Measurements from ENCODE around the gene PRSS8. TPM values are rescaled to one million over a fixed set of nuclear protein-coding genes. Genes with fewer than 3 reads are reported as not detected.
A peak's percentile ranks its signal among the peaks of the same experiment; 100 is the strongest.

Gene PRSS8
- polyA plus RNA-seq, 1 donor from 2014 or later: not detected

DNA sequence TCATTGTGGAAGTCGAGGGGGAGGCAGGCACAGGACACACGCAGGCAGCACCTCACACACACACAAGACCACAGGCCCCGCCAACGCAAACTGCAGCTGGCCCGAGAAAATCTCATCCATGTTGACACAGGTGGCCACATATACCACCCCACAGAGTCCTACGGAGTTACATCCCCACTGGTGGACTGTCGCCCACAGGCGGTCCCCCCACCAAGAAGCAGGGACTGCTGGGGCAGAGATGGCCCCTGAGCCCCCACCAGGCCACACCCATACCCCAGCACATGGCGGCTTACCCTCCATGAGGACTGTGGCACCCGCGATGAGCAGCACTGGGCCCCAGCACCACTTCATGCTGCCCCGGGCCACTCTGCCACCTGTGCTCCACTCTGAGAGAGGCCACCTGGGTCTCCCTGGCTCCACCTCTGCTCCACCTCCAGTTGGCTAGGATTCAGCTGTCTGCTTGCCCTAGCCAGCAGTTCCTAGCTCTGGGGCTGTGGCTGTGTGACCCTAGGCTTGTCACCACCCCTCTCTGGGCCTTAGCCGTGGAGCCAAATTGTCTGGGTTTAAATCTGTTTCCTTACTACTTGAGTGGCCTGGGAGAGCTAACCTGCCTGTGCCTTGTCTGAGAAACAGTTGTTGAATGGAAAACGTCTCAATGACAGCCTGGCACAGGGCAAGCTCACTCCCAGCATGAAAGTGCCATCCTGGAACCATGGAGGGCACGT, 46.9 kb downstream of the PRSS8 start, which contains the start of gene PRSS53:
Gene PRSS53, minus strand, starts transcription at position 485 of the 725 bp plus-strand sequence. Its CDS starts 134 bp downstream, at position 351.
- Mint-ChIP-seq H3K27ac (no peak within 1 kb of the TSS), H3K27me3 (no peaks in the 10 kb centered on the region), H3K9me3 (no peaks in the 10 kb centered on the region), H3K4me1 (peaks cover 0 to 4% (median 3%) of the 10 kb centered on the region in 3 donors), H3K36me3 (no peaks in the 10 kb centered on the region), H3K4me3 (no peak within 1 kb of the TSS)

DNA sequence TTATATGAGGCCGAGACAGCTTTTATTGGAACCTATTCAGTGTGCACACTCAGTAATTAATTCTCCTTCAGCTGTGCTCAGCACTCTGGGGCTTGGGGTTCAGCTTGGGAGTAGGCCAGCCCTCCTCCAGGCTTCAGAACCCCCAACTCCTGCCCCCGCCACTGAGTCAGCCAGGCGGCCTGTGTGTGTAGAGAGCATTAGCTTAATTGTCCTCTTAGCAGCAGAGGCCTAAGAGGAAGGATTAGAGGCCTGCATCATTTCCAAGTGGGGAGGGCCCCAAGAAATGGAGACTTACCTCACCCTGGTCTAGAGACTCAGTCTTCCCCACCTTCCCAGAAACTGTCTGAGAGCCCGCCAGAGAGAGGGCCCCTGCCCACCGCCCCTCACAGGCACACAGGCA, 47.6 kb downstream of the PRSS8 start:
- Mint-ChIP-seq H3K27ac (no peak overlapping the region), H3K36me3 (no peaks in the 10 kb centered on the region), H3K27me3 (no peaks in the 10 kb centered on the region), H3K4me1 (peaks cover 0 to 1% (median 0%) of the 10 kb centered on the region in 3 donors), H3K9me3 (no peaks in the 10 kb centered on the region), H3K4me3 (no peak overlapping the region)

GRCh38 chr16:31087481-31087880, 48.0 kb downstream of the PRSS8 start:
- peaks cover 0 to 1% (median 0%) of the 10 kb centered on the region in 3 donors for H3K4me1 Mint-ChIP-seq
- H3K4me3 Mint-ChIP-seq: no peak overlapping the region
- H3K36me3 Mint-ChIP-seq: no peaks in the 10 kb centered on the region
- H3K9me3 Mint-ChIP-seq: no peaks in the 10 kb centered on the region
- H3K27me3 Mint-ChIP-seq: no peaks in the 10 kb centered on the region
- H3K27ac Mint-ChIP-seq: no peak overlapping the region

GRCh38 chr16:31086629-31086906, 49.0 kb downstream of the PRSS8 start:
- Mint-ChIP-seq H3K27me3 (no peaks in the 10 kb centered on the region), H3K4me1 (peaks cover 0 to 3% (median 3%) of the 10 kb centered on the region in 3 donors), H3K27ac (no peak overlapping the region), H3K4me3 (no peak overlapping the region), H3K36me3 (no peaks in the 10 kb centered on the region), H3K9me3 (no peaks in the 10 kb centered on the region)

DNA sequence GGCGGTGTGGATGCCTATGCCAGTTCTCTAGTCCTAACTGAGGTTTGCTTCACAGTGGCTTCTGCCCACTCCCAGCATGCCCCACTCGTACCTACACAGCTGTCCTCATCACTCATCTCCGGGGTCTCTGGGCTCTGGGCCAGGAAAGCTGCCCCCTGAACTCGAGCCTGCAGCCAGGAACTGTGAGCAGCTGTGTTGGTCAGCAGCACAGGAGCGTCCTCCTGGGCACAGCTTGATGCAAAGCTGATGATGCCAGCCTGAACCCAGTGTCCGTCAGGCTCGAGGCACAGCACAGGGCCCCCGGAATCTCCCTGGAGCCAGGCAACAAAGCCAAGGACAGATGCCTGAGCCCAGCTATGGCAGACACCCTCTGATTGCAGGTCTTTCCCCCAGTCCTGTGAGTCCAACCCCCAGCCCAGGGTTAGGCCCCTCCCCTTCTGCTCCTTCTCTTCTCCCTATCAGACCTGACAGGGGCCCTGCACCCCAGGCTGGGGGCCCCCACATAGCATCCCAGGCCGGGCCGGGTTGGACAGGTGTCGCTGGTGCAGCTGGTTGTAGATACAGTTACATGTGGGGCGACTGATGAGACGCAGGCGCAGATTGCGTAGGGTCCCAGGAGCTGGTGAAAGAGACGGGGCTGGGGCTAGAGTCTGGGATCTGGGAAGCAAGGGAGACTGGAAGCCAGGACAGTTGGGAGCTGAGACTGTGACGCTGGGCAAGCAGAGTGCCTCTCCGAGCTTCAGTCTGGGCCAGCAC, 49.5 kb downstream of the PRSS8 start:
- Mint-ChIP-seq H3K27ac (no peak overlapping the region), H3K27me3 (no peaks in the 10 kb centered on the region), H3K4me3 (no peak overlapping the region), H3K4me1 (peaks cover 0 to 3% (median 3%) of the 10 kb centered on the region in 3 donors), H3K36me3 (no peaks in the 10 kb centered on the region), H3K9me3 (no peaks in the 10 kb centered on the region)

DNA sequence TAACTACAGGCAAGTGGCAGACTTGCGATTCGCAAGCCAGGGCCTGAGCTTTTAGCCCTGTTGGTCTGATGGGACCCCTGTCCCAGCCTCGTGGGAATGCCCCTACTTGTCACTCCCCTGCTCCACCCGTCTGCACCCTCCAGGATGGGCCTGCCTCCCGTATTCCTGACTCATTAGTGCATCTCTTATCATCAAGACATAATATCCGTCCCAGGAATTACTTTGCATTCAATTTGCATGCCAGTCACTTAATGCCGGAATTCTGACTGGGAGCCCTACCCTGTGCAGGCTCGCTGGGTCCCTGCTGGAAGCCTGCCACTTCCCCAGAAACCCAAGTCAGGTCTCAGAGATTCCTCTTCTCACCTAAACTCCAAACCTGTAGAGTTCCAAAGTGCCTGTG, 50.1 kb downstream of the PRSS8 start:
- no peak overlapping the region for H3K27ac Mint-ChIP-seq
- peaks cover 3% of the 10 kb centered on the region for H3K36me3 Mint-ChIP-seq
- no peak overlapping the region for H3K4me3 Mint-ChIP-seq
- H3K27me3 Mint-ChIP-seq: no peaks in the 10 kb centered on the region
- H3K4me1 Mint-ChIP-seq: peaks cover 0 to 5% (median 3%) of the 10 kb centered on the region in 3 donors
- no peaks in the 10 kb centered on the region for H3K9me3 Mint-ChIP-seq

DNA sequence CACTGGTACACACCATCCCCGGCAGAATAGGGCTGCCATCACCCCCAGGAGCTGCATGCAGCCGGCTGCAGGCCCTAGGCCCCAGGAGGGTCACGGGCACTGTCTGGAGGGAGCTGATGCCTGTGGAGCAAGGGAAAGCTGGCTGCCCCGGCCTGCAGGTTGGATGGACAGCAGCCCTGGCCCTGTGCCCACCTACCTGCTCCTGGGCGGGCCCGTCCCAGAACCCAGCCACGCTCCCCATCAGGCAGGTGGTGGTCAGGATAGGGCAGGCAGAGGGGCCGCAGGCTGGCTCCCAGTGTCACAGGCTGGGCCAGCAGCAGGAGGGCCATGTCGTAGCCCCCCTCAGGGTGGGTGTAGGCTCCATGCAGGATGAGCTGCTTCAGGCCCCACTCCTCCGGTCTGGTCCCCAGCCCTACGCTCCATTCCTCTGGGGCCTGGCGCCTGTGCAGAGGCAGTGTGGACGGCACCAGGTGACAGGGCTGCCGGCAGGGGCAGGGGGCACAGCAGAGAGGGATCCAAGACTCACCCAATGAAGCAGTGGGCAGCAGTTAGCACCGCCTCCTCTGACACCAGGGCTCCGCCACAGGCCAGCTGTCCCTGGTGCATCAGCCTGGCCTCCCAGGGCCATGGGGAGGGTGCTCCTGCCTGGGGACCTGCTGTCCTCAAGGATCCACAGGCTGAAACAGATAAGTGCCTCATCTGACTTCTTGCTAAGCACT, 50.8 kb downstream of the PRSS8 start:
- Mint-ChIP-seq H3K27me3 (no peaks in the 10 kb centered on the region), H3K4me3 (no peak overlapping the region), H3K4me1 (peaks cover 0 to 5% (median 3%) of the 10 kb centered on the region in 3 donors), H3K36me3 (peaks cover 3% of the 10 kb centered on the region), H3K9me3 (no peaks in the 10 kb centered on the region), H3K27ac (no peak overlapping the region)

- no peak overlapping the region for H3K4me3 Mint-ChIP-seq
- no peaks in the 10 kb centered on the region for H3K9me3 Mint-ChIP-seq
- H3K27me3 Mint-ChIP-seq: no peaks in the 10 kb centered on the region
- H3K27ac Mint-ChIP-seq: no peak overlapping the region
- peaks cover 3% of the 10 kb centered on the region for H3K36me3 Mint-ChIP-seq
- peaks cover 0 to 5% (median 5%) of the 10 kb centered on the region in 3 donors for H3K4me1 Mint-ChIP-seq
These were observed 51.5 kb downstream of the PRSS8 start for GRCh38 chr16:31083981-31084380.

DNA sequence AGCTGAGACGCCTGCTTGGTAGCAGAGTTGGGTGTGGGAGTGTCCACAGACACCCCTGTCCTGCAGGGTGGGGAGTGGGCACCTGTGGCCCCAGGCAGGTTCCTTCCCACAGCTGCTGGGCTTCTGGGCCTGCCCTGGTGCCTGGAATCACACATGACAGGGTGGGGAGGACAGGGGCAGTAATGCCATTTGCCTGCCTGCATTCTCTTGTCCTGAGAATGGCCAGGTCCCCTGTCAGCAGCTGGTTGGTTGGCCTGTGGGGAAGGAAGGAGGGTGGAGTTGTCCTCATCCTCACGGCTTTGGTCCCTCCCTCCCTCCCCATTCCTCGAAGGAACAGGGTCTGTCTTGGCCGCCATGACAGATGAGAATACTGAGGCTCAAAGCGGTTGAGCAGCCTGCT, 52.0 kb downstream of the PRSS8 start:
- H3K4me1 Mint-ChIP-seq: peaks cover 0 to 5% (median 5%) of the 10 kb centered on the region in 3 donors
- no peak overlapping the region for H3K27ac Mint-ChIP-seq
- H3K36me3 Mint-ChIP-seq: peaks cover 3% of the 10 kb centered on the region
- H3K27me3 Mint-ChIP-seq: no peaks in the 10 kb centered on the region
- H3K9me3 Mint-ChIP-seq: no peaks in the 10 kb centered on the region
- H3K4me3 Mint-ChIP-seq: no peak overlapping the region

DNA sequence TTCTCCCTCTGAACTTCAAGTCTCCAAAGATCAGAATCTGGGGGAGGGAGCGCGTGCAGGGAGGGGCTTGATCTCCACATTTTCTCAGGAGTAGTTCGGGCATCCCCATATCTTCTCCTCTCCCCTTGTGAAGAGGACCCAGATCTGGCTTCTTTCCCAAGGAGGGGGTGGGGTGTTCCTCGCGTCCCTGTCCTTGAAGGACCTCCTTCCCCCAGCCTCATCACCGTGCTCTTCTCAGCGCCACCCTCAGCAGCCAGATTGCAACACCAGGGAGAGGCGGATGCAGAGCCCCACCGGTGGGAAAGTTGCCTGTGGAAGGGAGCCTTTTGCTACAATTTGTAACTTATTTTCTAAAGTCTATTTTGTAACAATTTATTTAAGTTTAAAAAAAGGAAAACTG, 52.4 kb downstream of the PRSS8 start:
- no peak overlapping the region for H3K4me3 Mint-ChIP-seq
- no peaks in the 10 kb centered on the region for H3K27me3 Mint-ChIP-seq
- no peak overlapping the region for H3K27ac Mint-ChIP-seq
- H3K4me1 Mint-ChIP-seq: peaks cover 0 to 5% (median 5%) of the 10 kb centered on the region in 3 donors
- H3K36me3 Mint-ChIP-seq: peaks cover 4% of the 10 kb centered on the region
- H3K9me3 Mint-ChIP-seq: no peaks in the 10 kb centered on the region

GRCh38 chr16:31082368-31083045, 53.0 kb downstream of the PRSS8 start:
- H3K4me1 Mint-ChIP-seq: peaks cover 0 to 5% (median 5%) of the 10 kb centered on the region in 3 donors
- peak overlapping the region in 1 of 4 donors; percentile 51 for H3K4me3 Mint-ChIP-seq
- no peaks in the 10 kb centered on the region for H3K27me3 Mint-ChIP-seq
- peaks cover 4% of the 10 kb centered on the region for H3K36me3 Mint-ChIP-seq
- no peaks in the 10 kb centered on the region for H3K9me3 Mint-ChIP-seq
- no peak overlapping the region for H3K27ac Mint-ChIP-seq

Other genes starting within 250 kb of the PRSS8 start
- gene BCL7C, start 241.7 kb downstream of the PRSS8 start, polyA plus RNA-seq: 45.0 TPM
- not detected for gene CTF1, start 239.1 kb downstream of the PRSS8 start, polyA plus RNA-seq
- gene FBXL19, start 212.2 kb downstream of the PRSS8 start, polyA plus RNA-seq: 0.26 TPM
- gene ORAI3, start 186.7 kb downstream of the PRSS8 start, polyA plus RNA-seq: 68.8 TPM
- 3.0 TPM for gene SETD1A, start 178.0 kb downstream of the PRSS8 start, polyA plus RNA-seq
- gene HSD3B7, start 150.5 kb downstream of the PRSS8 start, polyA plus RNA-seq: not detected
- 0.18 TPM for gene STX1B, start 125.1 kb downstream of the PRSS8 start, polyA plus RNA-seq
- gene STX4, start 102.2 kb downstream of the PRSS8 start, polyA plus RNA-seq: 30.3 TPM
- gene ZNF668, start 61.5 kb downstream of the PRSS8 start, polyA plus RNA-seq: 10.6 TPM
- gene ZNF646, start 61.3 kb downstream of the PRSS8 start, polyA plus RNA-seq: 9.3 TPM
- 0.83 TPM for gene PRSS53, start 46.8 kb downstream of the PRSS8 start, polyA plus RNA-seq
- gene VKORC1, start 40.9 kb downstream of the PRSS8 start, polyA plus RNA-seq: 90.7 TPM
- gene BCKDK, start 27.3 kb downstream of the PRSS8 start, polyA plus RNA-seq: 38.2 TPM
- gene KAT8, start 18.1 kb downstream of the PRSS8 start, polyA plus RNA-seq: 69.5 TPM
- gene PRSS36, start 14.3 kb upstream of the PRSS8 start, polyA plus RNA-seq: 1.4 TPM
- 167 TPM for gene FUS, start 44.4 kb upstream of the PRSS8 start, polyA plus RNA-seq
- 130 TPM for gene PYCARD, start 67.0 kb upstream of the PRSS8 start, polyA plus RNA-seq
- not detected for gene TRIM72, start 78.4 kb upstream of the PRSS8 start, polyA plus RNA-seq
- gene PYDC1, start 81.4 kb upstream of the PRSS8 start, polyA plus RNA-seq: not detected
- gene ITGAM, start 124.2 kb upstream of the PRSS8 start, polyA plus RNA-seq: 23.2 TPM
- 6.2 TPM for gene ITGAX, start 219.4 kb upstream of the PRSS8 start, polyA plus RNA-seq

All from IgD-negative memory B cell (primary cell).